SK-N-SH (cell line): ENCODE data around the gene DDX50. TPM values are rescaled to one million over a fixed set of nuclear protein-coding genes. Genes with fewer than 3 reads are reported as not detected.

Source experiments
- CTCF ChIA-PET: fragments of 300-600, 350-600 bp; formaldehyde crosslinking; extraction: SDS; loops from one replicate; lab custom pipeline; 2021; lab: Yijun Ruan, JAX
- POLR2A ChIA-PET: fragments of 350-600 bp; sonication (Branson Sonifier 250); formaldehyde crosslinking; extraction: SDS; loops from one replicate; lab custom pipeline; 2020; ENCODE audit warnings: antibody characterized with exemption, inconsistent platforms; lab: Yijun Ruan, JAX
- DNase-seq: peaks from one replicate; pipeline ENCODE4 v3.0.0; 2012
- H2AFZ ChIP-seq: fragments of 200-600 bp; sonication (generic); 2 replicates; pipeline ENCODE4 v1.8.1; 2016; ENCODE audit warnings: antibody characterized with exemption, mild to moderate bottlenecking, low read depth
- H3F3A ChIP-seq: fragments of 200-600 bp; sonication (generic); replicated peaks from 2 replicates; pipeline ENCODE3; 2016; ENCODE audit warnings: antibody characterized with exemption, mild to moderate bottlenecking; ENCODE audit not compliant: insufficient read depth
- H3K27ac ChIP-seq, 2 experiments: fragments of 200-500 bp in 1 of 2; fragments of 200-600 bp in 1 of 2; sonication (Bioruptor generic) in 1 of 2; sonication (generic), shearing (Covaris generic) in 1 of 2; 2 replicates each; pipeline versions ENCODE4 v1.5.1 to v1.6.1; 2014 to 2016; ENCODE audit warnings: low read depth in 2 of 2, inconsistent platforms in 1 of 2, low read length in 1 of 2, mild to moderate bottlenecking in 1 of 2, mixed read lengths in 1 of 2
- H3K27me3 ChIP-seq: fragments of 200-600 bp; sonication (generic), shearing (Covaris generic); 2 replicates; pipeline ENCODE4 v1.6.1; 2016; ENCODE audit warnings: mixed run types; ENCODE audit not compliant: insufficient read depth
- H3K36me3 ChIP-seq, 2 experiments: fragments of 200-500 bp in 1 of 2; fragments of 200-600 bp in 1 of 2; sonication (Bioruptor generic) in 1 of 2; sonication (generic) in 1 of 2; replicated peaks in 1 of 2; 2 replicates each; pipeline versions ENCODE3 to v1.5.1; 2014 to 2016; ENCODE audit warnings: low read length in 1 of 2, mild to moderate bottlenecking in 1 of 2; ENCODE audit not compliant: insufficient read depth in 2 of 2, control insufficient read depth in 1 of 2
- H3K4me1 ChIP-seq, 2 experiments: fragments of 200-500 bp in 1 of 2; fragments of 200-600 bp in 1 of 2; sonication (Bioruptor generic) in 1 of 2; sonication (generic), shearing (Covaris generic) in 1 of 2; 2 replicates each; pipeline versions ENCODE4 v1.5.1 to v1.6.1; 2014 to 2016; ENCODE audit warnings: low read depth in 1 of 2, low read length in 1 of 2, mixed run types in 1 of 2; ENCODE audit not compliant: insufficient read depth in 2 of 2, control insufficient read depth in 1 of 2
- H3K4me2 ChIP-seq: fragments of 200-600 bp; sonication (generic), shearing (Covaris generic); 2 replicates; pipeline ENCODE4 v1.6.1; 2017; ENCODE audit warnings: mixed run types
- H3K4me3 ChIP-seq, 2 experiments: fragments of 200-500 bp in 1 of 2; fragments of 200-600 bp in 1 of 2; sonication (Bioruptor generic) in 1 of 2; sonication (generic), shearing (Covaris generic) in 1 of 2; 2 replicates each; pipeline versions ENCODE4 v1.5.1 to v1.8.1; 2014 to 2016; ENCODE audit warnings: low read depth in 2 of 2, inconsistent platforms in 1 of 2, low read length in 1 of 2, mild to moderate bottlenecking in 1 of 2, mixed read lengths in 1 of 2, moderate library complexity in 1 of 2
- H3K79me2 ChIP-seq: fragments of 200-600 bp; sonication (generic); 2 replicates; pipeline ENCODE4 v1.8.1; 2017; ENCODE audit warnings: mild to moderate bottlenecking; ENCODE audit not compliant: insufficient read depth
- H3K9ac ChIP-seq: fragments of 200-600 bp; sonication (generic); 2 replicates; pipeline ENCODE4 v1.6.1; 2017; ENCODE audit warnings: mixed run types
- H3K9me2 ChIP-seq: fragments of 200-600 bp; sonication (generic); 2 replicates; pipeline ENCODE4 v1.6.1; 2017; ENCODE audit warnings: mixed run types
- H3K9me3 ChIP-seq: fragments of 200-600 bp; sonication (generic); 2 replicates; pipeline ENCODE4 v1.6.1; 2017; ENCODE audit warnings: mixed run types, mild to moderate bottlenecking, moderate library complexity
- H4K20me1 ChIP-seq: fragments of 200-600 bp; sonication (generic); 2 replicates; pipeline ENCODE4 v1.6.1; 2017; ENCODE audit warnings: mild to moderate bottlenecking, mixed run types; ENCODE audit not compliant: insufficient read depth
- ELF1 ChIP-seq: IDR thresholded peaks from 2 replicates; pipeline ENCODE4 v1.4.0; 2012
- FOXJ3 ChIP-seq: sonication (generic); formaldehyde crosslinking; IDR thresholded peaks from 2 replicates; pipeline ENCODE4 v1.5.1; 2020; ENCODE audit warnings: mild to moderate bottlenecking, missing genetic modification reagents
- GABPA ChIP-seq: IDR thresholded peaks from 2 replicates; pipeline ENCODE4 v1.4.0; 2012; ENCODE audit warnings: low read depth, mild to moderate bottlenecking
- MXI1 ChIP-seq: IDR thresholded peaks from 2 replicates; pipeline ENCODE4 v1.6.1; 2012; ENCODE audit warnings: mild to moderate bottlenecking, low read depth, low read length, improper control_type of control experiment
- POLR2AphosphoS5 ChIP-seq: IDR thresholded peaks from 2 replicates; pipeline ENCODE4 v1.6.1; 2012; ENCODE audit warnings: low read depth, low read length
- RCOR1 ChIP-seq: fragments of 150-350 bp; IDR thresholded peaks from 2 replicates; pipeline ENCODE4 v1.6.1; 2017; ENCODE audit warnings: antibody characterized with exemption, low read length
- RFX5 ChIP-seq: IDR thresholded peaks from 2 replicates; pipeline ENCODE4 v1.6.1; 2012; ENCODE audit warnings: mild to moderate bottlenecking, improper control_type of control experiment, low read length
- RXRA ChIP-seq: IDR thresholded peaks from 2 replicates; pipeline ENCODE4 v1.4.0; 2012; ENCODE audit warnings: low read depth, mild to moderate bottlenecking, borderline replicate concordance
- SIN3A ChIP-seq: IDR thresholded peaks from 2 replicates; pipeline ENCODE4 v1.6.1; 2012; ENCODE audit warnings: low read depth, mild to moderate bottlenecking, low read length, moderate library complexity, borderline replicate concordance
- TAF1 ChIP-seq: IDR thresholded peaks from 2 replicates; pipeline ENCODE4 v1.6.1; 2012; ENCODE audit warnings: low read depth, mild to moderate bottlenecking, low read length, moderate library complexity, borderline replicate concordance
- TCF12 ChIP-seq: IDR thresholded peaks from 2 replicates; pipeline ENCODE4 v1.4.0; 2012
- YY1 ChIP-seq: IDR thresholded peaks from 2 replicates; pipeline ENCODE4 v1.4.0; 2012; ENCODE audit warnings: low read depth, mild to moderate bottlenecking
- WGBS: methylation state at CpG from one replicate; pipeline ENCODE4 v1.1.6; 2017; ENCODE audit warnings: low lambda C conversion rate; 5-methylcytosine and 5-hydroxymethylcytosine counted together
- polyA plus RNA-seq, 3 experiments: library from polyadenylated mRNA; depleted of rRNA; stranded (reverse); fragments of >200 nt; gene quantifications; 2 replicates each; pipeline ENCODE4 v1.2.3, GENCODE V29; 2012
- TF ChIP-seq, protein P1 (sequence below): fragments of 200-600 bp; sonication (generic); IDR thresholded peaks from 2 replicates; pipeline ENCODE4 v1.6.1; 2017; ENCODE audit warnings: antibody characterized with exemption, mild to moderate bottlenecking, moderate library complexity
- TF ChIP-seq, protein P2 (sequence below): IDR thresholded peaks from 2 replicates; pipeline ENCODE4 v1.6.1; 2012; ENCODE audit warnings: mild to moderate bottlenecking, low read depth, low read length, moderate library complexity
- TF ChIP-seq, protein P3 (sequence below): IDR thresholded peaks from 2 replicates; pipeline ENCODE4 v1.4.0; 2012; ENCODE audit warnings: low read depth

The DDX50 gene
- polyA plus RNA-seq, 1 of the 3 experiments (the other 2 are of a cell fraction): 33.5 TPM

DNA sequence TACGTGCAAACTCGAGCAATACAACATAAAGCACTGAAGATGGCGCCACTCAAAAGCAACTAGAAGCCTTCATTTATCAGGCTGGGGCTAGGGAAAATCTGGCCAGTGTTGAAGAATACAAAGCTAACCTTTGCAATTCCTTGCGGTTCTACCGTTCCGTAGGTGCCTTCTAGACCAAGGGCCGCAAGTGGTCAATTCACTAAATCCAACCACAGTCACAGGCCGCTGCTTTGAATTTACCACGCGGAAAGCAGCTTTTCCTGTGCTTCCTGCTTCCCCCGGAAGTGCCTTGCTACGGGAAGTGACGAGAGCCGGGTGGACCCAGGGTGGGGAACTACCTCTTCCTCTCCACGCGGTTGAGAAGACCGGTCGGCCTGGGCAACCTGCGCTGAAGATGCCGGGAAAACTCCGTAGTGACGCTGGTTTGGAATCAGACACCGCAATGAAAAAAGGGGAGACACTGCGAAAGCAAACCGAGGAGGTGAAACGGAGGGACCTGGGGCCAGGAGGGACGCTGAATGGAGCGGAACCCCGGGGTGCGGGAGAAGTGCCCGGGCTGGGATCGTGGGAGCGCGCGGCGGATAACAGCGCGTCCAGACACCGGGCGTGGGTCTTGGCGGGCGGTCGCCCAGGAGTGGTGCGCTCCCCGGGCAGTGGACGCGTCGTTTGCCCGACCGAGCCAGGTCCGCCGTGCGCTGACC, 54.9 kb downstream of the DDX50 start, which contains the start of gene DDX21:
DDX21 (plus strand) TSS at position 339 of the 701 bp plus-strand sequence; CDS start at position 395, 56 bp downstream.
- peaks cover 27% of the 10 kb centered on the region for H3F3A ChIP-seq
- peaks cover 55% of the 10 kb centered on the region for H3K79me2 ChIP-seq
- 1% methylated on average over 27 of the region's 53 CpGs for WGBS

More for the DNA sequence above, 54.9 kb downstream of the DDX50 start, which contains the start of gene DDX21:
- TF ChIP-seq TCF12: peak; percentile 19; the same call in 1 of the 2 replicates
- no peak for TF ChIP-seq RXRA
- TF ChIP-seq, protein P1, sequence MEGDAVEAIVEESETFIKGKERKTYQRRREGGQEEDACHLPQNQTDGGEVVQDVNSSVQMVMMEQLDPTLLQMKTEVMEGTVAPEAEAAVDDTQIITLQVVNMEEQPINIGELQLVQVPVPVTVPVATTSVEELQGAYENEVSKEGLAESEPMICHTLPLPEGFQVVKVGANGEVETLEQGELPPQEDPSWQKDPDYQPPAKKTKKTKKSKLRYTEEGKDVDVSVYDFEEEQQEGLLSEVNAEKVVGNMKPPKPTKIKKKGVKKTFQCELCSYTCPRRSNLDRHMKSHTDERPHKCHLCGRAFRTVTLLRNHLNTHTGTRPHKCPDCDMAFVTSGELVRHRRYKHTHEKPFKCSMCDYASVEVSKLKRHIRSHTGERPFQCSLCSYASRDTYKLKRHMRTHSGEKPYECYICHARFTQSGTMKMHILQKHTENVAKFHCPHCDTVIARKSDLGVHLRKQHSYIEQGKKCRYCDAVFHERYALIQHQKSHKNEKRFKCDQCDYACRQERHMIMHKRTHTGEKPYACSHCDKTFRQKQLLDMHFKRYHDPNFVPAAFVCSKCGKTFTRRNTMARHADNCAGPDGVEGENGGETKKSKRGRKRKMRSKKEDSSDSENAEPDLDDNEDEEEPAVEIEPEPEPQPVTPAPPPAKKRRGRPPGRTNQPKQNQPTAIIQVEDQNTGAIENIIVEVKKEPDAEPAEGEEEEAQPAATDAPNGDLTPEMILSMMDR: peak; percentile 76
- TF ChIP-seq RCOR1: no peak
- TF ChIP-seq ELF1: peak; percentile 98
- TF ChIP-seq POLR2AphosphoS5: peak; percentile 91
- TF ChIP-seq SIN3A: peak; percentile 96; the same call in 1 of the 2 replicates
- peak; percentile 99 for TF ChIP-seq GABPA
- TF ChIP-seq, protein P2, sequence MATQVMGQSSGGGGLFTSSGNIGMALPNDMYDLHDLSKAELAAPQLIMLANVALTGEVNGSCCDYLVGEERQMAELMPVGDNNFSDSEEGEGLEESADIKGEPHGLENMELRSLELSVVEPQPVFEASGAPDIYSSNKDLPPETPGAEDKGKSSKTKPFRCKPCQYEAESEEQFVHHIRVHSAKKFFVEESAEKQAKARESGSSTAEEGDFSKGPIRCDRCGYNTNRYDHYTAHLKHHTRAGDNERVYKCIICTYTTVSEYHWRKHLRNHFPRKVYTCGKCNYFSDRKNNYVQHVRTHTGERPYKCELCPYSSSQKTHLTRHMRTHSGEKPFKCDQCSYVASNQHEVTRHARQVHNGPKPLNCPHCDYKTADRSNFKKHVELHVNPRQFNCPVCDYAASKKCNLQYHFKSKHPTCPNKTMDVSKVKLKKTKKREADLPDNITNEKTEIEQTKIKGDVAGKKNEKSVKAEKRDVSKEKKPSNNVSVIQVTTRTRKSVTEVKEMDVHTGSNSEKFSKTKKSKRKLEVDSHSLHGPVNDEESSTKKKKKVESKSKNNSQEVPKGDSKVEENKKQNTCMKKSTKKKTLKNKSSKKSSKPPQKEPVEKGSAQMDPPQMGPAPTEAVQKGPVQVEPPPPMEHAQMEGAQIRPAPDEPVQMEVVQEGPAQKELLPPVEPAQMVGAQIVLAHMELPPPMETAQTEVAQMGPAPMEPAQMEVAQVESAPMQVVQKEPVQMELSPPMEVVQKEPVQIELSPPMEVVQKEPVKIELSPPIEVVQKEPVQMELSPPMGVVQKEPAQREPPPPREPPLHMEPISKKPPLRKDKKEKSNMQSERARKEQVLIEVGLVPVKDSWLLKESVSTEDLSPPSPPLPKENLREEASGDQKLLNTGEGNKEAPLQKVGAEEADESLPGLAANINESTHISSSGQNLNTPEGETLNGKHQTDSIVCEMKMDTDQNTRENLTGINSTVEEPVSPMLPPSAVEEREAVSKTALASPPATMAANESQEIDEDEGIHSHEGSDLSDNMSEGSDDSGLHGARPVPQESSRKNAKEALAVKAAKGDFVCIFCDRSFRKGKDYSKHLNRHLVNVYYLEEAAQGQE: 0 out of 2 replicates have a peak, but pooled peaks have one; percentile 36
- TF ChIP-seq, protein P3, sequence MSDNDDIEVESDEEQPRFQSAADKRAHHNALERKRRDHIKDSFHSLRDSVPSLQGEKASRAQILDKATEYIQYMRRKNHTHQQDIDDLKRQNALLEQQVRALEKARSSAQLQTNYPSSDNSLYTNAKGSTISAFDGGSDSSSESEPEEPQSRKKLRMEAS: peak; percentile 100
- TF ChIP-seq MXI1: peak; percentile 95
- TF ChIP-seq YY1: peak; percentile 68; the same call in 1 of the 2 replicates
- TF ChIP-seq TAF1: peak; percentile 70; the same call in 1 of the 2 replicates
- TF ChIP-seq RFX5: no peak
- TF ChIP-seq FOXJ3 (CRISPR knock-in tag): no peak
- peak within 1 kb of the TSS; percentile 91 to 94 for H3K27ac ChIP-seq
- H3K27me3 ChIP-seq: no peaks in the 10 kb centered on the region
- peaks cover 39% of the 10 kb centered on the region for H4K20me1 ChIP-seq
- H2AFZ ChIP-seq: peak within 1 kb of the TSS; percentile 95
- H3K9me3 ChIP-seq: no peaks in the 10 kb centered on the region
- DNase-seq: peak; percentile 95
- POLR2A ChIA-PET: interaction anchor here (0.8 to 2.0 kb wide), 12 partner anchors 12 to 1191 kb away, joined by 3 to 9 read pairs (median 4); partner anchors contain the start of genes CCAR1, DDX50, SUPV3L1 and TYSND1
- H3K4me2 ChIP-seq: peak within 1 kb of the TSS; percentile 95
- CTCF ChIA-PET: interaction anchor here (0.7 to 2.0 kb wide), 12 partner anchors 9 to 145 kb away, joined by 3 to 9 read pairs (median 5); no protein-coding TSS in a partner anchor
- H3K4me1 ChIP-seq: peaks cover 0 to 6% of the 10 kb centered on the region in 2 experiments; a peak in 2 of 4 replicates
- H3K9me2 ChIP-seq: no peaks in the 10 kb centered on the region
- H3K4me3 ChIP-seq: peak within 1 kb of the TSS; percentile 79 to 94
- peak within 1 kb of the TSS; percentile 89 for H3K9ac ChIP-seq
- peaks cover 12 to 23% of the 10 kb centered on the region in 2 experiments for H3K36me3 ChIP-seq
